ENCODE results near the gene SLC30A5.

SLC30A5 gene

DNA sequence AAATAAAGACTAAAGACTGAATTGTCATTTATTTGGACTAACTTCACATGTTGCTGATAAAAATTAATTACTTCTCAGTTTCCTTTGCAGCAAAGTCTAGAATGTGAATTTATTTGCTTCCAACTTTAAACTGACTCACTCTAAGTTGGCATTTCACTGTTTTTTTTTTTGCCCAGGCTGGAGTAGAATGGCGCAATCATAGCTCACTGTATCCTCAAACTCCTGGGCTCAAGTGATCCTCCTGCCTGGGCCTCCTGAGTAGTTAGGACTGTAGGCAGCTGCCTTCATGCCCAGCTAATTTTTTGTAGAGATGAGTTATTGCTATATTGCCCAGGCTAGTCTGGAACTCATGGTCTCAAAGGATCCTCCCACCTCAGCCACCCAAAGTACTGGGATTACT, 76.7 kb downstream of the SLC30A5 start:
- DNase-seq, result no peak

DNA sequence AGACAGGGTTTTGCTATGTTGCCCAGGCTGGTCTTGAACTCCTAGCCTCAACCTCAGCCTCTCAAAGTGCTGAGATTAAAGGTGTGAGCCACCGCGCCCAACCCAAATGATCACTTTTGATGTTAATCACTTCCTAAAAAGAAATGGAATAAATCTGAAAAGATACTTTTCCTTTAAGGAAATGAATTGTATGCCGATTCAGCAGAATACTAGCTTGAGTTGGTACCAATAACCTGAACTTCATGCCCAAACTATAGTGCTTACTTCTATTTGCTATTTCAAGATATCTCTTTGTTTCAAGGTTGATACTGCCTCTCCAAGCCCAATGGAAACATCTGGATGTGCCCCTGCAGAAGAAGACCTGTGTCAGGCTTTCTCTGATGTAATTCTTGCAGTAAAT, 77.2 kb downstream of the SLC30A5 start:
- no peak for DNase-seq

All from activated effector memory CD4-positive, alpha-beta T cell treated with Interleukin-2 at 50 U/mL for 16 hours (primary cell).